ENCODE data around the gene CPT1B. TPM values are rescaled to one million over a fixed set of nuclear protein-coding genes. Genes with fewer than 3 reads are reported as not detected.

The CPT1B gene
- total and polyA plus RNA-seq, 2 of the 8 experiments (the other 6 are each of a cell fraction or from before 2014, with no cell fraction given), result 34.2 to 36.2 TPM

DNA sequence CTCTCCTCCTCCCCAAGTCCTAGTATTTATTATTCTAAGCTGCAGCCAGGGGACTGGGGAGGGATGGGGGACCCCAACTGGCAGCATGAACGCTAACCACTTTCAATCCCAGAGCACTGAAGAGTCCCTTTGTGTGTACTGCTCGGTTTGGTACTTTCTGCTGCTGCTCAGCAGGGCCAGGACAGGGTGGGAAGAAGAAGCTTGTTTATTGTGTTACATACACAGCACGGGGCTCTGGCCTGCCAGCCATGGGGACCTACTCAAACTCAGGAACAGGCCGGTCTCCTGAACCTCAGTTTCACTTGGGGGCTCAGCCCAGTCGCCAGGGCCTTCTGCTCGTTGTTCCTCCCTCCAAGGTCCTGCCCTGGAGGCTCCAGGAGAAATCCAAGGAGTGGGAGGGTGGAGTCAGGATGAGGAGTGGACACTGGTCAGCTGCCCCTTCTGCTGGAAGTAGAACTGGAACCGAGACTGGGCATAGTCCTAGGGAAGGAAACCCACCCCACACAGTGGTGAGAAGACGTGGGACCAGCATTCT is 616 bp upstream of the CPT1B start:
- peaks cover 3 to 6% of the 10 kb centered on the region in 2 experiments for H4K20me1 ChIP-seq (replicated peaks in 1 of 2; ENCODE audit: control insufficient read depth in 1 of 2, insufficient read depth in 2 of 2, low read length in 2 of 2)
- H4K91ac ChIP-seq (replicated peaks; ENCODE audit: insufficient read length, low read length), result no peak overlapping the region
- H3K9ac ChIP-seq (replicated peaks in 1 of 4; ENCODE audit: extremely low read depth in 1 of 4, low read depth in 3 of 4, low read length in 3 of 4), result no peak overlapping the region
- no peak overlapping the region for H3K18ac ChIP-seq (ENCODE audit: extremely low read depth, low read length)
- H3K9me3 ChIP-seq (ENCODE audit: insufficient read depth in 2 of 2, low read depth in 1 of 2, low read length in 1 of 2), result no peaks in the 10 kb centered on the region
- CTCF ChIA-PET (ENCODE audit: partially characterized antibody), result interaction anchor here (0.8 to 8.1 kb wide), 9 partner anchors 12 to 121 kb away, joined by 3 to 84 read pairs (median 11); partner anchors contain the start of gene SYCE3
- no peak overlapping the region for H4K5ac ChIP-seq (ENCODE audit: insufficient read length, low read depth, low read length)
- no peak overlapping the region; the same call in 1 of the 2 replicates for H4K8ac ChIP-seq (ENCODE audit: extremely low read depth, insufficient read depth, low read length)
- peaks cover 0 to 9% (median 6%) of the 10 kb centered on the region in 4 experiments; a peak in 5 of 7 replicates for H3K4me1 ChIP-seq (replicated peaks in 1 of 4; ENCODE audit: control insufficient read depth in 3 of 4, insufficient read depth in 4 of 4, low read length in 3 of 4)
- H3K4me3 ChIP-seq (ENCODE audit: extremely low read depth in 1 of 4, insufficient read depth in 2 of 4, low read depth in 3 of 4, low read length in 4 of 4), result no peak overlapping the region
- no peak overlapping the region for H2AK5ac ChIP-seq (ENCODE audit: low read depth, low read length)
- POLR2A ChIA-PET (ENCODE audit: partially characterized antibody), result interaction anchor here (0.8 to 5.4 kb wide), 7 partner anchors 8 to 84 kb away, joined by 3 to 37 read pairs (median 4); partner anchors contain the start of gene SYCE3
- H3K79me1 ChIP-seq (ENCODE audit: low read depth, low read length), result peaks cover 7% of the 10 kb centered on the region; the same call in 1 of the 2 replicates
- H3K14ac ChIP-seq (ENCODE audit: insufficient read length), result no peak overlapping the region
- H3K23me2 ChIP-seq (ENCODE audit: low read depth, low read length), result peaks cover 10% of the 10 kb centered on the region; the same call in 1 of the 2 replicates
- 85% methylated on average over 7 of the region's 8 CpGs; no CpG with 5 or more reads in 1 of the 2 experiments for WGBS, 2 experiments (ENCODE audit: extremely low coverage in 1 of 2, insufficient coverage in 1 of 2, insufficient read length in 1 of 2, insufficient replicate concordance in 2 of 2, low coverage in 1 of 2, low lambda C conversion rate in 2 of 2, missing lambda C conversion rate in 1 of 2)
- FAIRE-seq, result no peak
- no peak overlapping the region for H2AFZ ChIP-seq (ENCODE audit: low read length)
- H2BK120ac ChIP-seq (replicated peaks; ENCODE audit: low read depth, low read length), result no peak overlapping the region
- no peak overlapping the region for H3K56ac ChIP-seq (replicated peaks; ENCODE audit: insufficient read length, low read depth, low read length)
- no peak overlapping the region for H2BK20ac ChIP-seq (ENCODE audit: low read length)
- no peak for TF ChIP-seq GABPA (IDR thresholded peaks at IDR 0.05; ENCODE audit: borderline replicate concordance, insufficient read depth, low read length)
- no peak for TF ChIP-seq KDM4A (IDR thresholded peaks at IDR 0.05; ENCODE audit: low read depth, low read length, severe bottlenecking)
- no peak for TF ChIP-seq CBX8 (IDR thresholded peaks at IDR 0.05; ENCODE audit: borderline replicate concordance, low read depth, low read length)
- TF ChIP-seq, protein P1, sequence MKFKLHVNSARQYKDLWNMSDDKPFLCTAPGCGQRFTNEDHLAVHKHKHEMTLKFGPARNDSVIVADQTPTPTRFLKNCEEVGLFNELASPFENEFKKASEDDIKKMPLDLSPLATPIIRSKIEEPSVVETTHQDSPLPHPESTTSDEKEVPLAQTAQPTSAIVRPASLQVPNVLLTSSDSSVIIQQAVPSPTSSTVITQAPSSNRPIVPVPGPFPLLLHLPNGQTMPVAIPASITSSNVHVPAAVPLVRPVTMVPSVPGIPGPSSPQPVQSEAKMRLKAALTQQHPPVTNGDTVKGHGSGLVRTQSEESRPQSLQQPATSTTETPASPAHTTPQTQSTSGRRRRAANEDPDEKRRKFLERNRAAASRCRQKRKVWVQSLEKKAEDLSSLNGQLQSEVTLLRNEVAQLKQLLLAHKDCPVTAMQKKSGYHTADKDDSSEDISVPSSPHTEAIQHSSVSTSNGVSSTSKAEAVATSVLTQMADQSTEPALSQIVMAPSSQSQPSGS (IDR thresholded peaks at IDR 0.05; ENCODE audit: low read length), result no peak
- TF ChIP-seq CBX5 (IDR thresholded peaks at IDR 0.05; ENCODE audit: low read depth, low read length), result no peak
- TF ChIP-seq SIX5 (IDR thresholded peaks at IDR 0.05; ENCODE audit: low read depth, low read length), result no peak
- DNase-seq (ENCODE audit: low read depth in 1 of 2, low spot score in 2 of 2), result no peak
- no peak overlapping the region for H3K27ac ChIP-seq (ENCODE audit: low read depth, low read length)
- no peak overlapping the region for H3K4me2 ChIP-seq (ENCODE audit: insufficient read depth in 1 of 2, low read depth in 2 of 2, low read length in 2 of 2)
- no peak overlapping the region for H2BK5ac ChIP-seq (ENCODE audit: low read depth, low read length)
- H3K4ac ChIP-seq (replicated peaks; ENCODE audit: insufficient read length, low read depth, low read length), result no peak overlapping the region
- peaks cover 0 to 13% (median 8%) of the 10 kb centered on the region in 4 experiments; a peak in 6 of 8 replicates for H3K36me3 ChIP-seq (ENCODE audit: control insufficient read depth in 2 of 4, insufficient read depth in 4 of 4, low read length in 3 of 4)
- peaks cover 0 to 7% of the 10 kb centered on the region in 2 experiments; a peak in 1 of 4 replicates for H3K79me2 ChIP-seq (ENCODE audit: control insufficient read depth in 1 of 2, insufficient read depth in 2 of 2, low read length in 2 of 2)
- H2BK15ac ChIP-seq (ENCODE audit: low read length), result no peak overlapping the region
- H3K27me3 ChIP-seq (replicated peaks in 1 of 4; ENCODE audit: control insufficient read depth in 3 of 4, extremely low read depth in 1 of 4, insufficient read depth in 3 of 4, low read length in 3 of 4), result no peaks in the 10 kb centered on the region
- no peak overlapping the region for H3K23ac ChIP-seq (ENCODE audit: insufficient read length)
- H2BK12ac ChIP-seq (ENCODE audit: low read depth, low read length), result no peak overlapping the region
